Endothelial cell of umbilical vein (primary cell): ENCODE results near the gene SDCCAG8. TPM values are rescaled to one million over a fixed set of nuclear protein-coding genes. Genes with fewer than 3 reads are reported as not detected.

ENCODE experiments used
- BruUV-seq: library from RNA; stranded (reverse); fragments of 400-500 nt; replicated peaks from 2 replicates; lab custom pipeline; 2021; lab: Mats Ljungman, UMichigan
- CTCF ChIA-PET: fragments of 300-600, 350-600 bp; sonication (Branson Sonifier 250); formaldehyde crosslinking; loops from one replicate; lab custom pipeline; 2021; ENCODE audit warnings: antibody characterized with exemption, inconsistent platforms; lab: Charles Lee
- POLR2A ChIA-PET: fragments of 300-600, 350-600 bp; sonication (Branson Sonifier 250); formaldehyde crosslinking; loops from one replicate; lab custom pipeline; 2021; ENCODE audit warnings: antibody characterized with exemption, inconsistent platforms; lab: Charles Lee
- DNase-seq: peaks from one replicate; pipeline ENCODE4 v3.0.0-alpha.2; 2011; ENCODE audit warnings: low read depth, low spot score
- FAIRE-seq: peaks from 2 replicates; lab custom pipeline; 2011; peaks lifted over from hg19 to GRCh38; lab: Jason Lieb, UNC
- H2AFZ ChIP-seq: 2 replicates; pipeline ENCODE4 v1.6.0; 2012; ENCODE audit warnings: low read depth, low read length, control low read depth, inconsistent platforms
- H3K27ac ChIP-seq: 2 replicates; pipeline ENCODE4 v1.5.1; 2011; ENCODE audit warnings: low read depth, mild to moderate bottlenecking, control low read depth, low read length, moderate library complexity; ENCODE audit not compliant: insufficient read depth
- H3K27me3 ChIP-seq, 2 experiments: 2 replicates each; pipeline versions ENCODE4 v1.6.0 to v1.6.1; 2011; ENCODE audit warnings: low read length in 2 of 2, mixed read lengths in 1 of 2; ENCODE audit not compliant: control insufficient read depth in 2 of 2, insufficient read depth in 2 of 2
- H3K36me3 ChIP-seq, 2 experiments: 2 replicates in 1 of 2; 3 replicates in 1 of 2; pipeline ENCODE4 v1.5.1; 2011; ENCODE audit warnings: low read length in 2 of 2, mild to moderate bottlenecking in 1 of 2, moderate library complexity in 1 of 2; ENCODE audit not compliant: control insufficient read depth in 2 of 2, insufficient read depth in 2 of 2; ENCODE audit errors: extremely low read depth in 1 of 2
- H3K4me1 ChIP-seq: 3 replicates; pipeline ENCODE4 v1.5.1; 2011; ENCODE audit warnings: mild to moderate bottlenecking, low read length; ENCODE audit not compliant: control insufficient read depth, insufficient read depth; ENCODE audit errors: extremely low read depth
- H3K4me2 ChIP-seq: 2 replicates; pipeline ENCODE4 v1.6.1; 2011; ENCODE audit warnings: low read length, control low read depth, mixed read lengths; ENCODE audit not compliant: insufficient read depth
- H3K4me3 ChIP-seq, 3 experiments: fragments of 200-600 bp in 1 of 3; sonication (generic), shearing (Covaris generic) in 1 of 3; replicated peaks in 1 of 3; 2 replicates each; pipeline ENCODE4 v1.5.1; 2011 to 2016; ENCODE audit warnings: control low read depth in 3 of 3, low read length in 3 of 3, mild to moderate bottlenecking in 2 of 3, inconsistent platforms in 1 of 3, low read depth in 1 of 3, moderate library complexity in 1 of 3; ENCODE audit not compliant: insufficient read depth in 1 of 3
- H3K79me2 ChIP-seq: 2 replicates; pipeline ENCODE4 v1.6.0; 2012; ENCODE audit warnings: low read length, inconsistent platforms; ENCODE audit not compliant: control insufficient read depth, insufficient read depth
- H3K9ac ChIP-seq: replicated peaks from 2 replicates; pipeline ENCODE3; 2011; ENCODE audit warnings: low read length, control low read depth; ENCODE audit not compliant: insufficient read depth; ENCODE audit errors: extremely low read depth
- H3K9me1 ChIP-seq: replicated peaks from 3 replicates; pipeline ENCODE4 v1.6.0; 2011; ENCODE audit warnings: mild to moderate bottlenecking, low read length; ENCODE audit not compliant: control insufficient read depth, insufficient read depth; ENCODE audit errors: extremely low read depth
- H3K9me3 ChIP-seq: replicated peaks from 2 replicates; pipeline ENCODE4 v1.5.1; 2012; ENCODE audit warnings: low read length, inconsistent platforms; ENCODE audit not compliant: control insufficient read depth, insufficient read depth
- H4K20me1 ChIP-seq: replicated peaks from 2 replicates; pipeline ENCODE3; 2011; ENCODE audit warnings: mild to moderate bottlenecking, low read length; ENCODE audit not compliant: control insufficient read depth, insufficient read depth; ENCODE audit errors: extremely low read depth
- CTCF ChIP-seq, 2 donors: IDR thresholded peaks; 1 replicate in 1 of 2; 2 replicates in 1 of 2; pipeline ENCODE4 v1.5.1; 2011; ENCODE audit warnings: low read length in 2 of 2, mild to moderate bottlenecking in 2 of 2, moderate library complexity in 2 of 2, control low read depth in 1 of 2, inconsistent platforms in 1 of 2, low read depth in 1 of 2; ENCODE audit not compliant: insufficient read depth in 1 of 2; ENCODE audit errors: extremely low read depth in 1 of 2
- EZH2 ChIP-seq: IDR thresholded peaks from 2 replicates; pipeline ENCODE4 v1.6.1; 2012; ENCODE audit warnings: borderline replicate concordance, low read depth, mild to moderate bottlenecking, moderate library complexity, low read length, inconsistent platforms; ENCODE audit not compliant: severe bottlenecking
- FOS ChIP-seq: IDR thresholded peaks from 2 replicates; pipeline ENCODE4 v1.6.1; 2011; ENCODE audit warnings: mild to moderate bottlenecking, low read length, moderate library complexity, borderline replicate concordance; ENCODE audit not compliant: insufficient read depth
- GATA2 ChIP-seq: IDR thresholded peaks from 2 replicates; pipeline ENCODE4 v1.7.0; 2011; ENCODE audit warnings: low read depth, mild to moderate bottlenecking, moderate library complexity, mixed read lengths, low read length; ENCODE audit not compliant: insufficient read length, insufficient read depth
- MAX ChIP-seq: IDR thresholded peaks from 2 replicates; pipeline ENCODE4 v1.6.1; 2011; ENCODE audit not compliant: insufficient read depth, insufficient read length
- MYC ChIP-seq: IDR thresholded peaks from one replicate; pipeline ENCODE4 v1.6.1; 2011; ENCODE audit warnings: mild to moderate bottlenecking, low read depth, low read length
- POLR2A ChIP-seq: IDR thresholded peaks from 2 replicates; pipeline ENCODE4 v1.6.1; 2012; ENCODE audit warnings: low read depth, mild to moderate bottlenecking, control low read depth, low read length
- POLR2AphosphoS5 ChIP-seq: IDR thresholded peaks from 2 replicates; pipeline ENCODE4 v1.6.1; 2012; ENCODE audit warnings: low read depth, mild to moderate bottlenecking, control low read depth, low read length, moderate library complexity; ENCODE audit not compliant: insufficient read depth
- dilution Hi-C: fragments of 300-500 bp; cut with MboI; formaldehyde crosslinking; loops from one replicate; pipeline ENCODE4 v1.15.0; 2019; ENCODE audit warnings: low sequenced_read_pairs; ENCODE audit not compliant: extremely low pct_ligation_motif_present
- intact Hi-C: fragments of 100-400 bp; cut with micrococcal nuclease; formaldehyde crosslinking; loops from one replicate; pipeline ENCODE4 v1.10.0; 2022
- polyA plus RNA-seq, 4 experiments: library from polyadenylated mRNA; depleted of rRNA in 3 of 4; stranded (reverse) in 3 of 4; unstranded in 1 of 4; fragments of >200 nt; gene quantifications; 2 replicates each; pipeline versions ENCODE4 v1.2.1 to v1.2.3, GENCODE V29; 2011 to 2012; ENCODE audit warnings: missing spikeins in 1 of 4
- total RNA-seq: library from RNA; stranded (reverse); gene quantifications from 2 replicates; pipeline ENCODE4 v1.2.3, GENCODE V29; 2021

Gene SDCCAG8
- total and polyA plus RNA-seq, 2 donors (not counting 3 experiments of a cell fraction or from before 2014, with no cell fraction given), result 14.6 to 25.7 TPM

- Histone ChIP-seq H3K36me3 (no peaks in the 10 kb centered on the region), H3K27me3 (no peaks in the 10 kb centered on the region), H3K9ac (peak overlapping the region; percentile 94), H3K9me3 (no peaks in the 10 kb centered on the region), H3K4me3 (peak overlapping the region; percentile 55 to 97 (median 93)), H3K27ac (peak overlapping the region; percentile 72), H3K79me2 (peaks cover 90% of the 10 kb centered on the region), H3K4me2 (peak overlapping the region; percentile 98), H3K9me1 (no peaks in the 10 kb centered on the region), H3K4me1 (peaks cover 46% of the 10 kb centered on the region), H2AFZ (no peak overlapping the region), H4K20me1 (peaks cover 3% of the 10 kb centered on the region)
- intact Hi-C loops (loop anchor here (10.0 kb wide), 1 partner anchor 79 kb away; no protein-coding TSS in a partner anchor), dilution Hi-C loops (no loop called here)
- DNase-seq (peak; percentile 51), FAIRE-seq (no peak)
- no TSS peak for BruUV-seq
- TF ChIP-seq POLR2AphosphoS5 (peak; percentile 18), POLR2A (no peak)
- POLR2A ChIA-PET, result no interaction called here
- CTCF ChIA-PET, result interaction anchor here (0.9 kb wide), 1 partner anchor 69 kb away, joined by 3 read pairs; no protein-coding TSS in a partner anchor
Observed at GRCh38 chr1:243253211-243253925, 2.5 kb upstream of the SDCCAG8 start.

GRCh38 chr1:243253926-243254232, 2.0 kb upstream of the SDCCAG8 start:
- Histone ChIP-seq H3K79me2 (peaks cover 90% of the 10 kb centered on the region), H3K4me2 (peak overlapping the region; percentile 98), H4K20me1 (no peaks in the 10 kb centered on the region), H3K9ac (peak overlapping the region; percentile 94), H3K27me3 (no peaks in the 10 kb centered on the region), H3K4me1 (peaks cover 41% of the 10 kb centered on the region), H3K9me1 (no peaks in the 10 kb centered on the region), H3K36me3 (no peaks in the 10 kb centered on the region), H3K9me3 (no peaks in the 10 kb centered on the region), H3K4me3 (peak overlapping the region; percentile 55 to 97 (median 93)), H2AFZ (no peak overlapping the region), H3K27ac (peak overlapping the region; percentile 72)
- no peak for TF ChIP-seq EZH2
- no peak for TF ChIP-seq POLR2AphosphoS5
- TF ChIP-seq GATA2, result no peak
- TF ChIP-seq CTCF (IDR thresholded peaks at IDR 0.05; ENCODE audit: extremely low read depth in 1 of 2, insufficient read depth in 1 of 2, low read depth in 1 of 2, low read length in 2 of 2), result no peak
- no peak for TF ChIP-seq POLR2A
- TF ChIP-seq FOS, result no peak
- TF ChIP-seq MYC, result no peak
- no peak for TF ChIP-seq MAX
- DNase-seq (no peak), FAIRE-seq (peak; percentile 15)
- intact Hi-C loops (loop anchor here (2.0 to 10.0 kb wide), 2 partner anchors 57 to 79 kb away; no protein-coding TSS in a partner anchor), dilution Hi-C loops (no loop called here)
- TSS peak; percentile 33 for BruUV-seq
- CTCF ChIA-PET, result interaction anchor here (0.9 kb wide), 1 partner anchor 69 kb away, joined by 3 read pairs; no protein-coding TSS in a partner anchor
- POLR2A ChIA-PET, result no interaction called here
